ENCODE measurements around the gene AKAP6.

DNA sequence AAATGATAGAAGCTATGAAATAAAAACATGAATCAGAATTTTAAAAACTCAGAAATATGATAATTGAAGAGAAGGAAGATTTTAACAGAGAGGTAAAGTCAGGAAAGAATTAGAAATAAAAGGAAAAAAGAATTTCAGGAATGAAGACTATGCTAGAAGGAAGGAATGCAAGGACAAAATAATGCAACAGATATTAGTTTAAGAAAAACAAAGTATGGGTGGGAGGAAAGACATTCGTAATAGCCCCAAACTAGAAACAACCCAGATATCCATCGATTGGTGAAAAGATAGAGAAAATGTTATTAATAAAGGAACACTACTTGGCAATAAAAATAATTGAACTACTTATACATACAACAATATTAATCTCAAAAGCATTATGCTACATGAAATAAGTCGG is 129.6 kb downstream of the AKAP6 start:
- no peak for TF ChIP-seq TAF1 (conservative IDR thresholded peaks at IDR 0.05)
- TF ChIP-seq, protein P1, sequence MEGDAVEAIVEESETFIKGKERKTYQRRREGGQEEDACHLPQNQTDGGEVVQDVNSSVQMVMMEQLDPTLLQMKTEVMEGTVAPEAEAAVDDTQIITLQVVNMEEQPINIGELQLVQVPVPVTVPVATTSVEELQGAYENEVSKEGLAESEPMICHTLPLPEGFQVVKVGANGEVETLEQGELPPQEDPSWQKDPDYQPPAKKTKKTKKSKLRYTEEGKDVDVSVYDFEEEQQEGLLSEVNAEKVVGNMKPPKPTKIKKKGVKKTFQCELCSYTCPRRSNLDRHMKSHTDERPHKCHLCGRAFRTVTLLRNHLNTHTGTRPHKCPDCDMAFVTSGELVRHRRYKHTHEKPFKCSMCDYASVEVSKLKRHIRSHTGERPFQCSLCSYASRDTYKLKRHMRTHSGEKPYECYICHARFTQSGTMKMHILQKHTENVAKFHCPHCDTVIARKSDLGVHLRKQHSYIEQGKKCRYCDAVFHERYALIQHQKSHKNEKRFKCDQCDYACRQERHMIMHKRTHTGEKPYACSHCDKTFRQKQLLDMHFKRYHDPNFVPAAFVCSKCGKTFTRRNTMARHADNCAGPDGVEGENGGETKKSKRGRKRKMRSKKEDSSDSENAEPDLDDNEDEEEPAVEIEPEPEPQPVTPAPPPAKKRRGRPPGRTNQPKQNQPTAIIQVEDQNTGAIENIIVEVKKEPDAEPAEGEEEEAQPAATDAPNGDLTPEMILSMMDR (IDR thresholded peaks at IDR 0.05; ENCODE audit: low read depth, low read length, missing input control): no peak
- no peak for TF ChIP-seq RAD21 (IDR thresholded peaks at IDR 0.05)
- no peak for TF ChIP-seq HNF4A (conservative IDR thresholded peaks at IDR 0.05)
- TF ChIP-seq NR2F2 (IDR thresholded peaks at IDR 0.05): no peak
- TF ChIP-seq, protein P2, sequence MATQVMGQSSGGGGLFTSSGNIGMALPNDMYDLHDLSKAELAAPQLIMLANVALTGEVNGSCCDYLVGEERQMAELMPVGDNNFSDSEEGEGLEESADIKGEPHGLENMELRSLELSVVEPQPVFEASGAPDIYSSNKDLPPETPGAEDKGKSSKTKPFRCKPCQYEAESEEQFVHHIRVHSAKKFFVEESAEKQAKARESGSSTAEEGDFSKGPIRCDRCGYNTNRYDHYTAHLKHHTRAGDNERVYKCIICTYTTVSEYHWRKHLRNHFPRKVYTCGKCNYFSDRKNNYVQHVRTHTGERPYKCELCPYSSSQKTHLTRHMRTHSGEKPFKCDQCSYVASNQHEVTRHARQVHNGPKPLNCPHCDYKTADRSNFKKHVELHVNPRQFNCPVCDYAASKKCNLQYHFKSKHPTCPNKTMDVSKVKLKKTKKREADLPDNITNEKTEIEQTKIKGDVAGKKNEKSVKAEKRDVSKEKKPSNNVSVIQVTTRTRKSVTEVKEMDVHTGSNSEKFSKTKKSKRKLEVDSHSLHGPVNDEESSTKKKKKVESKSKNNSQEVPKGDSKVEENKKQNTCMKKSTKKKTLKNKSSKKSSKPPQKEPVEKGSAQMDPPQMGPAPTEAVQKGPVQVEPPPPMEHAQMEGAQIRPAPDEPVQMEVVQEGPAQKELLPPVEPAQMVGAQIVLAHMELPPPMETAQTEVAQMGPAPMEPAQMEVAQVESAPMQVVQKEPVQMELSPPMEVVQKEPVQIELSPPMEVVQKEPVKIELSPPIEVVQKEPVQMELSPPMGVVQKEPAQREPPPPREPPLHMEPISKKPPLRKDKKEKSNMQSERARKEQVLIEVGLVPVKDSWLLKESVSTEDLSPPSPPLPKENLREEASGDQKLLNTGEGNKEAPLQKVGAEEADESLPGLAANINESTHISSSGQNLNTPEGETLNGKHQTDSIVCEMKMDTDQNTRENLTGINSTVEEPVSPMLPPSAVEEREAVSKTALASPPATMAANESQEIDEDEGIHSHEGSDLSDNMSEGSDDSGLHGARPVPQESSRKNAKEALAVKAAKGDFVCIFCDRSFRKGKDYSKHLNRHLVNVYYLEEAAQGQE (IDR thresholded peaks at IDR 0.05): no peak
- no peak for TF ChIP-seq GABPA (IDR thresholded peaks at IDR 0.05 in 1 of 2, conservative IDR thresholded peaks at IDR 0.05 in 1 of 2)
- TF ChIP-seq, protein P3, sequence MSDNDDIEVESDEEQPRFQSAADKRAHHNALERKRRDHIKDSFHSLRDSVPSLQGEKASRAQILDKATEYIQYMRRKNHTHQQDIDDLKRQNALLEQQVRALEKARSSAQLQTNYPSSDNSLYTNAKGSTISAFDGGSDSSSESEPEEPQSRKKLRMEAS (IDR thresholded peaks at IDR 0.05): no peak
- TF ChIP-seq, protein P4, sequence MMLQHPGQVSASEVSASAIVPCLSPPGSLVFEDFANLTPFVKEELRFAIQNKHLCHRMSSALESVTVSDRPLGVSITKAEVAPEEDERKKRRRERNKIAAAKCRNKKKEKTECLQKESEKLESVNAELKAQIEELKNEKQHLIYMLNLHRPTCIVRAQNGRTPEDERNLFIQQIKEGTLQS (IDR thresholded peaks at IDR 0.05): no peak
- TF ChIP-seq, protein P5, sequence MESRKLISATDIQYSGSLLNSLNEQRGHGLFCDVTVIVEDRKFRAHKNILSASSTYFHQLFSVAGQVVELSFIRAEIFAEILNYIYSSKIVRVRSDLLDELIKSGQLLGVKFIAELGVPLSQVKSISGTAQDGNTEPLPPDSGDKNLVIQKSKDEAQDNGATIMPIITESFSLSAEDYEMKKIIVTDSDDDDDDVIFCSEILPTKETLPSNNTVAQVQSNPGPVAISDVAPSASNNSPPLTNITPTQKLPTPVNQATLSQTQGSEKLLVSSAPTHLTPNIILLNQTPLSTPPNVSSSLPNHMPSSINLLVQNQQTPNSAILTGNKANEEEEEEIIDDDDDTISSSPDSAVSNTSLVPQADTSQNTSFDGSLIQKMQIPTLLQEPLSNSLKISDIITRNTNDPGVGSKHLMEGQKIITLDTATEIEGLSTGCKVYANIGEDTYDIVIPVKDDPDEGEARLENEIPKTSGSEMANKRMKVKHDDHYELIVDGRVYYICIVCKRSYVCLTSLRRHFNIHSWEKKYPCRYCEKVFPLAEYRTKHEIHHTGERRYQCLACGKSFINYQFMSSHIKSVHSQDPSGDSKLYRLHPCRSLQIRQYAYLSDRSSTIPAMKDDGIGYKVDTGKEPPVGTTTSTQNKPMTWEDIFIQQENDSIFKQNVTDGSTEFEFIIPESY (IDR thresholded peaks at IDR 0.05): no peak
- TF ChIP-seq YY1 (IDR thresholded peaks at IDR 0.05): no peak
- no peak for TF ChIP-seq SP1 (IDR thresholded peaks at IDR 0.05)
- no peak for TF ChIP-seq RXRA (IDR thresholded peaks at IDR 0.05)
- TF ChIP-seq EGR1 (IDR thresholded peaks at IDR 0.05; ENCODE audit: low read depth in 2 of 2): no peak
